ENCODE measurements around the gene CDH11.

DNA sequence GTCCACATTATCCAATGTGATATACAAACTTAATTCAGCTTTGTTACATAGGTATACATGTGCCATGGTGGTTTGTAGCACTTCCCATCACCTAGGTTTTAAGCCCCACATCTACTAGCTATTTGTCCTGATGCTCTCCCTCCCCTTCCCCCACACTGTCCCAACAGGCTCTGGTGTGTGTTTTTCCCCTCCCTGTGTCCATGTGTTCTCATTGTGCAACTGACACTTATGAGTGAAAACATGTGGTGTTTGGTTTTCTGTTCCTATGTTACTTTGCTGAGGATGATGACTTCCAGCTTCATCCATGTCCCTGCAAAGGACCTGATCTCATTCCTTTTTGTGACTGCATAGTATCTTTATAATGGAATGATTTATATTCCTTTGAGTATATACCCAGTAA, 196.7 kb downstream of the CDH11 start:
- no peak for TF ChIP-seq ELF4 (IDR thresholded peaks at IDR 0.05)
- no peak for TF ChIP-seq LEF1 (IDR thresholded peaks at IDR 0.05; ENCODE audit: borderline replicate concordance)
- TF ChIP-seq FOXM1 (IDR thresholded peaks at IDR 0.05; ENCODE audit: borderline replicate concordance), result no peak
- TF ChIP-seq BHLHE40 (IDR thresholded peaks at IDR 0.05; ENCODE audit: borderline replicate concordance), result no peak
- no peak for TF ChIP-seq FOXK2 (IDR thresholded peaks at IDR 0.05)
- TF ChIP-seq SP1 (IDR thresholded peaks at IDR 0.05), result no peak
- no peak for TF ChIP-seq TARDBP (IDR thresholded peaks at IDR 0.05)
- TF ChIP-seq FOXA1 (IDR thresholded peaks at IDR 0.05), result no peak
- TF ChIP-seq HDGF (IDR thresholded peaks at IDR 0.05; ENCODE audit: borderline replicate concordance), result no peak
- TF ChIP-seq ZNF384 (IDR thresholded peaks at IDR 0.05), result no peak
- TF ChIP-seq ARNT (IDR thresholded peaks at IDR 0.05), result no peak
- TF ChIP-seq L3MBTL2 (conservative IDR thresholded peaks at IDR 0.05), result no peak

Measured in HEK293T (cell line).